Gastroesophageal sphincter (tissue), 4 donors: ENCODE data around the gene BAD. TPM values are rescaled to one million over a fixed set of nuclear protein-coding genes. Genes with fewer than 3 reads are reported as not detected.

Experiments used
- ATAC-seq: fragments of 150-250 bp; one replicate; pipeline ENCODE4 v1.9.1; 2016; ENCODE audit warnings: mild to moderate bottlenecking, moderate library complexity
- H3K27ac ChIP-seq, 4 donors: fragments of 200-600 bp; sonication (generic) in 3 of 4; 1 replicate in 3 of 4; 2 replicates in 1 of 4; pipeline ENCODE4 v1.5.1; 2016 to 2019
- H3K27me3 ChIP-seq: fragments of 200-600 bp; sonication (generic); one replicate; pipeline ENCODE4 v1.5.1; 2019
- H3K36me3 ChIP-seq, 2 donors: fragments of 200-600 bp; sonication (generic); one replicate each; pipeline ENCODE4 v1.5.1; 2019; ENCODE audit warnings: control low read depth in 1 of 2
- H3K4me1 ChIP-seq, 3 donors: fragments of 200-600 bp; sonication (generic); 1 replicate in 2 of 3; 2 replicates in 1 of 3; pipeline ENCODE4 v1.5.1; 2016 to 2019; ENCODE audit warnings: control low read depth in 2 of 3
- H3K4me3 ChIP-seq, 2 donors: fragments of 200-600 bp; sonication (generic); one replicate each; pipeline ENCODE4 v1.5.1; 2019; ENCODE audit warnings: mild to moderate bottlenecking in 1 of 2, moderate library complexity in 1 of 2
- H3K9me3 ChIP-seq, 3 donors: fragments of 200-600 bp; sonication (generic); one replicate each; pipeline ENCODE4 v1.5.1; 2017 to 2019; ENCODE audit warnings: control low read depth in 2 of 3
- EP300 ChIP-seq: sonication (generic); formaldehyde crosslinking; IDR thresholded peaks from one replicate; pipeline ENCODE4 v1.6.1; 2017; ENCODE audit warnings: antibody characterized with exemption, mild to moderate bottlenecking
- POLR2A ChIP-seq, 2 donors: fragments of 450-650 bp; IDR thresholded peaks; one replicate each; pipeline ENCODE4 v1.6.1; 2017; ENCODE audit warnings: antibody characterized with exemption in 2 of 2, mild to moderate bottlenecking in 2 of 2, moderate library complexity in 1 of 2
- POLR2AphosphoS5 ChIP-seq: sonication (generic); formaldehyde crosslinking; IDR thresholded peaks from one replicate; pipeline ENCODE4 v1.6.1; 2017; ENCODE audit warnings: antibody characterized with exemption
- WGBS, 2 donors: methylation state at CpG; one replicate each; pipeline ENCODE4 v1.1.5; 2018; ENCODE audit warnings: low coverage in 1 of 2; 5-methylcytosine and 5-hydroxymethylcytosine counted together
- total RNA-seq, 4 donors: library from RNA; depleted of rRNA; stranded (reverse); fragments of >200 nt; gene quantifications; one replicate each; pipeline ENCODE4 v1.1.0, GENCODE V29; 2016
- TF ChIP-seq, protein P1 (sequence below), 4 experiments: fragments of 200-600 bp in 2 of 4; fragments of 450-650 bp in 2 of 4; sonication (generic) in 1 of 4; IDR thresholded peaks; one replicate each; pipeline ENCODE4 v1.5.1; 2017 to 2019; ENCODE audit warnings: antibody characterized with exemption in 4 of 4, mild to moderate bottlenecking in 2 of 4, moderate library complexity in 2 of 4

Gene BAD
- total RNA-seq, 4 donors from 2014 or later: 97.1 to 156 (median 135) TPM

DNA sequence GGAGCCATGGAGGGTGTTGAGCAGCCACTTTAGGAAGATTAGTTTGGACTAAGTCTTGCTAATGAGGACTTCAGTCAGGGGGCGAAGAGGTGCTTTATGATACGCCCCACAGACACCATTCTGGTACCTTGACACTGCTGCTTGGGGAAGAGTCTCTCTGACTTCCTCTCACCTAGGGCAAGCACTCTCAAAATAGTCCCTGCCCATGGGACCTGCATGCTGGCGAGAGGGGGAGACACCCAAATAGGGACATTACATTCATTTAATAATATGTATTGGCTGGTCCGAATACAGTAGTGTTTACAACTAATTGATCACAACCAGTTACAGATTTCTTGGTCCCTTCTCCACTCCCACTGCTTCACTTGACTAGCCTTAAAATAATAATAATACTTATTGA lies 11.3 kb upstream of the BAD start:
- ATAC-seq: no peak
- 79 to 94% methylated on average over 2 to 4 of the region's 4 CpGs for WGBS, 2 donors
- H3K27me3 ChIP-seq: peaks cover 100% of the 10 kb centered on the region

DNA sequence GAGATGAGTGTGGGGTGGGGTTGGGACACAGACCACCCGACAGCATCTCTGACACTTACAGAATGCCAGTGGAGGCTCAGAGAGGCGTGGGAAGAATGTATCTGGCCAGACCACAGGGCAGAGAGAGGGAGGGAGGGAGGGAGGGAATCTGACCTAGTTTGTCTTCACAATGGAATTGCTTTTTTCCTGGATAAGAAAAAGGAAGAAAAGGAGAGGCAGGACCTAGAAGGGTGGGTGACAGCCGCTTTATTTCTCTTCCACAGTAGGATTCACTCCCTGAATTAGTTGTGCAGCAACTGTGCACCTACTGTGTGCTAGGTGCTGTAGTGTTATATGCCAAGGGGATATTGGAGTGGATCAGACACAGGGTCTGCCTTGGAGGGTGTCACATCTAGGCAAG lies 10.3 kb upstream of the BAD start:
- no peak overlapping the region for H3K27ac ChIP-seq
- H3K36me3 ChIP-seq: peaks cover 0 to 2% of the 10 kb centered on the region in 2 donors
- WGBS, 2 donors: 14 to 35% methylated on average over 3 of the region's 3 CpGs
- peaks cover 0 to 30% (median 21%) of the 10 kb centered on the region in 3 donors for H3K4me1 ChIP-seq
- no peak for TF ChIP-seq POLR2A (IDR thresholded peaks at IDR 0.05)
- no peak for TF ChIP-seq EP300
- TF ChIP-seq POLR2AphosphoS5: no peak
- TF ChIP-seq, protein P1, sequence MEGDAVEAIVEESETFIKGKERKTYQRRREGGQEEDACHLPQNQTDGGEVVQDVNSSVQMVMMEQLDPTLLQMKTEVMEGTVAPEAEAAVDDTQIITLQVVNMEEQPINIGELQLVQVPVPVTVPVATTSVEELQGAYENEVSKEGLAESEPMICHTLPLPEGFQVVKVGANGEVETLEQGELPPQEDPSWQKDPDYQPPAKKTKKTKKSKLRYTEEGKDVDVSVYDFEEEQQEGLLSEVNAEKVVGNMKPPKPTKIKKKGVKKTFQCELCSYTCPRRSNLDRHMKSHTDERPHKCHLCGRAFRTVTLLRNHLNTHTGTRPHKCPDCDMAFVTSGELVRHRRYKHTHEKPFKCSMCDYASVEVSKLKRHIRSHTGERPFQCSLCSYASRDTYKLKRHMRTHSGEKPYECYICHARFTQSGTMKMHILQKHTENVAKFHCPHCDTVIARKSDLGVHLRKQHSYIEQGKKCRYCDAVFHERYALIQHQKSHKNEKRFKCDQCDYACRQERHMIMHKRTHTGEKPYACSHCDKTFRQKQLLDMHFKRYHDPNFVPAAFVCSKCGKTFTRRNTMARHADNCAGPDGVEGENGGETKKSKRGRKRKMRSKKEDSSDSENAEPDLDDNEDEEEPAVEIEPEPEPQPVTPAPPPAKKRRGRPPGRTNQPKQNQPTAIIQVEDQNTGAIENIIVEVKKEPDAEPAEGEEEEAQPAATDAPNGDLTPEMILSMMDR (IDR thresholded peaks at IDR 0.05): no peak
- H3K4me3 ChIP-seq: no peak overlapping the region
- peaks cover 100% of the 10 kb centered on the region for H3K27me3 ChIP-seq
- no peak for ATAC-seq
- no peaks in the 10 kb centered on the region for H3K9me3 ChIP-seq

More for the DNA sequence above, 11.3 kb upstream of the BAD start:
- Histone ChIP-seq H3K4me1 (peaks cover 0 to 40% (median 28%) of the 10 kb centered on the region in 3 donors), H3K27ac (no peak overlapping the region), H3K4me3 (no peak overlapping the region), H3K36me3 (no peaks in the 10 kb centered on the region), H3K9me3 (no peaks in the 10 kb centered on the region)
- TF ChIP-seq POLR2AphosphoS5 (no peak), EP300 (no peak), POLR2A (IDR thresholded peaks at IDR 0.05) (no peak)
- TF ChIP-seq, protein P1 (IDR thresholded peaks at IDR 0.05): no peak

DNA sequence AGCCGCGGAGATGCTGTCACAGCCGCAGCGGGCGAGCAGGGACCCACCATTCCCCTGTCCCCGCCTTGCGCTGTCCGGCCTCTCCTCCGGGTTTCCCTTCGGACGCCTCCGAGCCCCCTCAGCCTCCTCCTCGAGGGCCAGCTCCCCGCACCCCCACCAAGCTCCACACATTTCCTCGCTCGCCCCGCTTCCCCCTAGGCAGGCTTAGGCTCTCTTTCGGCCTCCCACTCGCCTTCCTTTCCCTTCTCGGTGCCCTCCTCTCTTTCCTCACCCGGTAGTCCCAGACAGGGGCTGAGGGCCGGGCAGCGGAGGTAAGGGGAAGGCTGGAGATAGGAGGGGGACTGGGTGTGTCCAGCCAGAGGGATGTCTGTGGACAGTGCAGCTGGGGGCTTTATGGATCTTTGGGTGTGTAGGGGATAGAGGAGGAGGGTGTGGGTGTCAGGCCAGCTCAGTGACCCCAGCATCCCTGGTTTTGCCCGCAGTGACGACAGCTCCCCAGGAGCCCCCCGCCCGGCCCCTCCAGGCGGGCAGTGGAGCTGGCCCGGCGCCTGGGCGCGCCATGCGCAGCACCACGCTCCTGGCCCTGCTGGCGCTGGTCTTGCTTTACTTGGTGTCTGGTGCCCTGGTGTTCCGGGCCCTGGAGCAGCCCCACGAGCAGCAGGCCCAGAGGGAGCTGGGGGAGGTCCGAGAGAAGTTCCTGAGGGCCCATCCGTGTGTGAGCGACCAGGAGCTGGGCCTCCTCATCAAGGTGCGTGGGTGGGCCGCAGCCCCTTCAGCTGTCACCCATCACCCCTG lies 8.2 kb upstream of the BAD start:
- H3K27ac ChIP-seq: no peak overlapping the region
- peaks cover 0 to 23% of the 10 kb centered on the region in 2 donors for H3K36me3 ChIP-seq
- peaks cover 82% of the 10 kb centered on the region for H3K27me3 ChIP-seq
- peak overlapping the region in 1 of 2 donors; percentile 49 for H3K4me3 ChIP-seq
- 4% methylated on average over 5 to 16 of the region's 42 CpGs for WGBS, 2 donors
- ATAC-seq: no peak
- TF ChIP-seq, protein P1 (IDR thresholded peaks at IDR 0.05): no peak
- TF ChIP-seq EP300 (no peak), POLR2AphosphoS5 (no peak), POLR2A (IDR thresholded peaks at IDR 0.05) (no peak)
- H3K4me1 ChIP-seq: peaks cover 0 to 22% (median 17%) of the 10 kb centered on the region in 3 donors
- H3K9me3 ChIP-seq: no peaks in the 10 kb centered on the region

DNA sequence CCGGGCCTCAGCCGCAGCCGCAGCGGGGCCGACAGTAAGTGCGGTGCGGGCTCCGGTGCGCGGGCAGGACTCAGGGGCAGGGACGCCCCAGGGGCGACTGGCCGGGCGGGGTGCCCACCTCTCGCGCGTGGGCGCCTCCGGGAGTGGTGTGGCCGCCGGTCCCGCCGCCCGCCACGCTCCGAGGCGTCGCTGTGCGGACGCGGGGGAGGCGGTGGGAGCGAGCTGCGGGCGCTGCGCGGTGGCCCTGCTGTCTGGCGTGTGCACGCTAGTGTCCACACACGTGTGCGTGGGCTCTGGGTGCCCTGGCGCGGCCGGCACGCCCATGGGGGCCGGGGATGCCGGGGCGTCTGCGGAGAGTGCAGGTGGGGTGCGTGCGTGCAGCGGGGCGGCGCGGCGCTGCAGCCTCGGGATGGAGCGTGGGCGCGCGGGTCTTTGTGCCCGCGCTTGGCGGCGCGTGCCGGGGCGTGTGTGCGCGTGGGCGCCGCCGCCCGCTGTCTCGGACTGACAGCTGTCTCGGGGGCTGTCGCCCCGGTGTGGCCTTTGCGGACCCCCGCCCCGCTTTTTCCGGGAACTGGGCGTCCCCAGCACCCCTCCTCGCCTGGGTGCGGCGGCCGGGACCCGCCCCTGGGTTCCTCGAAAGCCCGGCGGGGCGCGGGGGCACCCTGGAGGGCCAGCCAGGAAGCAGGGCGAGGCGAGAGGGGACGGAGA lies 7.4 kb upstream of the BAD start:
- Histone ChIP-seq H3K9me3 (no peaks in the 10 kb centered on the region), H3K36me3 (peaks cover 0 to 25% of the 10 kb centered on the region in 2 donors), H3K4me3 (peak overlapping the region in 1 of 2 donors; percentile 49), H3K27ac (no peak overlapping the region), H3K27me3 (peaks cover 74% of the 10 kb centered on the region), H3K4me1 (peaks cover 0 to 30% (median 17%) of the 10 kb centered on the region in 3 donors)
- no CpG with 5 or more reads among the region's 96 CpGs for WGBS, 2 donors
- TF ChIP-seq EP300: no peak
- TF ChIP-seq POLR2AphosphoS5: no peak
- TF ChIP-seq, protein P1 (IDR thresholded peaks at IDR 0.05): no peak
- TF ChIP-seq POLR2A (IDR thresholded peaks at IDR 0.05): no peak
- ATAC-seq: peak; percentile 17
